MM.1S (cell line): ENCODE measurements around the gene SOBP.

ENCODE experiments used
- DNase-seq: peaks from one replicate; pipeline ENCODE4 v3.0.0-alpha.2; 2015
- H2AFZ ChIP-seq: fragments of 300-600 bp; sonication (generic); 2 replicates; pipeline ENCODE4 v1.6.0; 2016; ENCODE audit warnings: antibody characterized with exemption, low read length
- H3F3A ChIP-seq: fragments of 300-600 bp; sonication (generic); 2 replicates; pipeline ENCODE4 v1.6.1; 2016; ENCODE audit warnings: mild to moderate bottlenecking, antibody characterized with exemption, low read length, moderate library complexity, mixed read lengths; ENCODE audit not compliant: insufficient read depth
- H3K27ac ChIP-seq: fragments of 300-600 bp; sonication (generic); 2 replicates; pipeline ENCODE4 v1.5.1; 2016; ENCODE audit warnings: mild to moderate bottlenecking, low read length
- H3K27me3 ChIP-seq: fragments of 300-600 bp; sonication (generic); replicated peaks from 2 replicates; pipeline ENCODE4 v1.6.0; 2016; ENCODE audit warnings: low read length; ENCODE audit not compliant: insufficient read depth
- H3K36me3 ChIP-seq: fragments of 300-600 bp; sonication (generic); replicated peaks from 2 replicates; pipeline ENCODE4 v1.6.1; 2016; ENCODE audit warnings: mild to moderate bottlenecking, low read length, mixed read lengths; ENCODE audit not compliant: insufficient read depth
- H3K4me1 ChIP-seq: fragments of 300-600 bp; sonication (generic); 2 replicates; pipeline ENCODE4 v1.6.1; 2016; ENCODE audit warnings: low read length, mixed read lengths
- H3K4me2 ChIP-seq: fragments of 300-600 bp; sonication (generic); 2 replicates; pipeline ENCODE4 v1.6.0; 2016; ENCODE audit warnings: low read depth, low read length
- H3K4me3 ChIP-seq: fragments of 300-600 bp; sonication (generic); 2 replicates; pipeline ENCODE4 v1.5.1; 2016; ENCODE audit warnings: low read length, mixed read lengths
- H3K79me2 ChIP-seq: fragments of 300-600 bp; sonication (generic); 2 replicates; pipeline ENCODE4 v1.6.1; 2016; ENCODE audit warnings: mixed run types, low read length, mixed read lengths
- H3K9ac ChIP-seq: fragments of 300-600 bp; sonication (generic); 2 replicates; pipeline ENCODE4 v1.6.1; 2016; ENCODE audit warnings: low read length, mixed read lengths
- H3K9me2 ChIP-seq: fragments of 300-600 bp; sonication (generic); replicated peaks from 2 replicates; pipeline ENCODE4 v1.6.1; 2016; ENCODE audit warnings: mild to moderate bottlenecking, low read length, mixed read lengths; ENCODE audit not compliant: insufficient read depth
- H3K9me3 ChIP-seq: fragments of 300-600 bp; sonication (generic); replicated peaks from 2 replicates; pipeline ENCODE4 v1.6.1; 2016; ENCODE audit warnings: mild to moderate bottlenecking, low read length, mixed read lengths; ENCODE audit not compliant: insufficient read depth
- H4K20me1 ChIP-seq: fragments of 300-600 bp; sonication (generic); 2 replicates; pipeline ENCODE4 v1.6.1; 2016; ENCODE audit warnings: mild to moderate bottlenecking, low read length, moderate library complexity, mixed read lengths; ENCODE audit not compliant: insufficient read depth
- CTCF ChIP-seq: fragments of 300-600 bp; sonication (generic); IDR thresholded peaks from 2 replicates; pipeline ENCODE4 v1.5.1; 2016; ENCODE audit warnings: antibody characterized with exemption, low read length, mixed read lengths
- EZH2 ChIP-seq: fragments of 300-600 bp; sonication (generic); optimal IDR thresholded peaks from 2 replicates; pipeline ENCODE3; 2017; ENCODE audit warnings: low read depth, mild to moderate bottlenecking, antibody characterized with exemption, low read length, mixed read lengths
- EZH2phosphoT487 ChIP-seq: fragments of 300-600 bp; sonication (generic); IDR thresholded peaks from 2 replicates; pipeline ENCODE4 v1.6.1; 2018; ENCODE audit warnings: antibody characterized with exemption, low read length

SOBP gene

DNA sequence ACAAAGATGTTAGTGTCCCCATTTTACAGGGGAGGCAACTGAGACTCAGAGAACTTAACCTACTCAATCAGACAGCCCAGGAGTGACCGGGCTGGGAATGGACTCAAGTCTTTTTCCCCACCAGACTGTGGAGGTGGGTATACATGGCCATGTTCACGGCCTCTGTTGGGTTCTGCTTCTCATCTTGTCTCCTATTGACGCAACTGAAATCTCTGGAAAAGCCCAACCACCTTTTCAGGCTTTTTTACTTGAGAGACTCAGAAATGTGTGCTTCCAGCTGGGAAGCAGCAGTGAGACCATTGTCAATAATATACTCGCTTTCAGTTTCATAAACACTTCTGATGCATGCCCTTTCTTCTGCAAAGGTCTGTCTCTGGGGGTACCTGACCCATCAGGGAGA is 70.7 kb downstream of the SOBP start:
- Histone ChIP-seq H3K4me1 (0 out of 2 replicates have a peak, but pooled peaks cover 5% of the 10 kb centered on the region), H2AFZ (0 out of 2 replicates have a peak overlapping the region, but pooled peaks have one; percentile 7), H3F3A (no peaks in the 10 kb centered on the region), H3K9ac (no peak overlapping the region), H3K36me3 (no peaks in the 10 kb centered on the region), H3K27ac (no peak overlapping the region), H3K9me3 (no peaks in the 10 kb centered on the region), H3K27me3 (no peaks in the 10 kb centered on the region), H3K4me3 (no peak overlapping the region), H3K9me2 (no peaks in the 10 kb centered on the region), H3K4me2 (peak overlapping the region; percentile 34; the same call in 1 of the 2 replicates), H3K79me2 (no peaks in the 10 kb centered on the region), H4K20me1 (no peaks in the 10 kb centered on the region)
- DNase-seq = peak; percentile 36
- no peak for TF ChIP-seq CTCF
- no peak for TF ChIP-seq EZH2phosphoT487
- TF ChIP-seq EZH2 = no peak

- Histone ChIP-seq H3K27me3 (no peaks in the 10 kb centered on the region), H3K4me2 (peak overlapping the region; percentile 34; the same call in 1 of the 2 replicates), H3K79me2 (no peaks in the 10 kb centered on the region), H3K27ac (no peak overlapping the region), H3K9ac (no peak overlapping the region), H3F3A (no peaks in the 10 kb centered on the region), H3K36me3 (no peaks in the 10 kb centered on the region), H3K9me3 (no peaks in the 10 kb centered on the region), H4K20me1 (no peaks in the 10 kb centered on the region), H3K9me2 (no peaks in the 10 kb centered on the region), H2AFZ (no peak overlapping the region), H3K4me1 (0 out of 2 replicates have a peak, but pooled peaks cover 5% of the 10 kb centered on the region), H3K4me3 (no peak overlapping the region)
- DNase-seq = no peak
- TF ChIP-seq CTCF = no peak
- TF ChIP-seq EZH2 = no peak
- no peak for TF ChIP-seq EZH2phosphoT487
These were observed 71.4 kb downstream of the SOBP start for GRCh38 chr6:107561306-107561705.

DNA sequence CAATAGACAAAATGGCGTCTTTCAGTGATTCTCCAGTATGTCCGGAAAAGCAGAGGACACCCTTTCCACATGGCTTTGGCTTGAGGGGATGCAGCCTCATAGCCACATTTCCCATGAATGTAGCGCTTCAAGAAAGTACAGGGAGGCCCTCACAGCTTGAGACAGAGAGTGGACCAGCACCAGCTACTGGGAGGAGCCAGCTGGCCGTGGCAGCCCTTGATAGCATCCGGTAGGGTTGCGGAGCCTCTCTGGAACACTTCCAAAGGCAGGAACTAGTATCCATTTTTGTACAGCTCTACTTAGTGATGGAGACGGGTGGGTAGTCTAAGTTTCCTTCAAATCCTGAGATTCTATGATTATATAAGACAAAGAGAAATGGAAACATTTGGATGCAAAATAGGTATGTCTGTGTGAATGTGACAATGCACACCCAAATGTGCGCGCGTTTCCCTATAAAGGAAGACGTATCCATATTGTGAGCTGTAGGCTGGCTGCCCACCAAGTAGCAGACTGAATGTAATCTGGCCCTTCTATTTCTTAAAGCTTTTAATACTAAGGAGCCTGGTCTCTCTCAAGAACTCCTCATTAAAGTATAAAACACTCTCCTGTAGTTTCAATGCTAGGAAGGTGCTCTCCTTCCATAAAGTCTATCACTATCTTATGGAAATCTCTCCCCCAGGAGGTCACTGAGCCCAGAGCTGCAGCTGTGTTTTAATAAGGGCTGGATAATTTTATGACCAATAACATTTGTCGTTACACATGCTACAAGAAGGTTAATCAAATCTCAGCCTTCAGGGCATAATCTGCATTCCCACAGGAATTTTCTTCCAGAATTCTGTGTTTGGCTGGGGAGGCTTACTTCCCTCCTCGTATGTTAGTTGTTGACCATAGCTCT is 74.0 kb downstream of the SOBP start:
- Histone ChIP-seq H3K9me2 (no peaks in the 10 kb centered on the region), H3K9ac (no peak overlapping the region), H3K4me3 (no peak overlapping the region), H3K79me2 (no peaks in the 10 kb centered on the region), H2AFZ (no peak overlapping the region), H4K20me1 (no peaks in the 10 kb centered on the region), H3K4me2 (no peak overlapping the region), H3K4me1 (0 out of 2 replicates have a peak, but pooled peaks cover 5% of the 10 kb centered on the region), H3F3A (no peaks in the 10 kb centered on the region), H3K9me3 (no peaks in the 10 kb centered on the region), H3K36me3 (no peaks in the 10 kb centered on the region), H3K27ac (no peak overlapping the region), H3K27me3 (no peaks in the 10 kb centered on the region)
- no peak for TF ChIP-seq EZH2phosphoT487
- no peak for TF ChIP-seq EZH2
- TF ChIP-seq CTCF = no peak
- DNase-seq = no peak
